Measurements from ENCODE around the gene SCAF11.

The SCAF11 gene

DNA sequence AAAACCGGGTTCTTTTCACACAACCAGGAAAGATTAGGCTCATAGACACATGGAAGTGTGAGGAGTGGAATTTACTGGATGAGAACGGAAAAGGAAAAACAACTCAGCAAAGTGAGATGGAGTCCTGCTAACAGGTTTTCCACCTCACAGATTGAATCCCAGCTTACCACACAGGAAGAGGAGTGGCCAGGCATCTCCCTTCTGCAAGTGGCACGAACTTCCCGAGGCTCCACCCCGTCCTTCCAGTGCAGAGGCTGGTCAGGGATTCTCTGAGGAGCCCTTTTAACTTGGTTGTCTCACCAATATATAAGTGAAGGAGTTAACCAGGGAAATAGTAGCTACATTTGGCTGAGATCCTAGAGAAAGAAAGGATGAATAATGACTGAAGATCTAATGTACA is 102.8 kb downstream of the SCAF11 start:
- TF ChIP-seq, protein P1, sequence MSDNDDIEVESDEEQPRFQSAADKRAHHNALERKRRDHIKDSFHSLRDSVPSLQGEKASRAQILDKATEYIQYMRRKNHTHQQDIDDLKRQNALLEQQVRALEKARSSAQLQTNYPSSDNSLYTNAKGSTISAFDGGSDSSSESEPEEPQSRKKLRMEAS (IDR thresholded peaks at IDR 0.05; ENCODE audit: low read depth, low read length), result no peak
- TF ChIP-seq, protein P2, sequence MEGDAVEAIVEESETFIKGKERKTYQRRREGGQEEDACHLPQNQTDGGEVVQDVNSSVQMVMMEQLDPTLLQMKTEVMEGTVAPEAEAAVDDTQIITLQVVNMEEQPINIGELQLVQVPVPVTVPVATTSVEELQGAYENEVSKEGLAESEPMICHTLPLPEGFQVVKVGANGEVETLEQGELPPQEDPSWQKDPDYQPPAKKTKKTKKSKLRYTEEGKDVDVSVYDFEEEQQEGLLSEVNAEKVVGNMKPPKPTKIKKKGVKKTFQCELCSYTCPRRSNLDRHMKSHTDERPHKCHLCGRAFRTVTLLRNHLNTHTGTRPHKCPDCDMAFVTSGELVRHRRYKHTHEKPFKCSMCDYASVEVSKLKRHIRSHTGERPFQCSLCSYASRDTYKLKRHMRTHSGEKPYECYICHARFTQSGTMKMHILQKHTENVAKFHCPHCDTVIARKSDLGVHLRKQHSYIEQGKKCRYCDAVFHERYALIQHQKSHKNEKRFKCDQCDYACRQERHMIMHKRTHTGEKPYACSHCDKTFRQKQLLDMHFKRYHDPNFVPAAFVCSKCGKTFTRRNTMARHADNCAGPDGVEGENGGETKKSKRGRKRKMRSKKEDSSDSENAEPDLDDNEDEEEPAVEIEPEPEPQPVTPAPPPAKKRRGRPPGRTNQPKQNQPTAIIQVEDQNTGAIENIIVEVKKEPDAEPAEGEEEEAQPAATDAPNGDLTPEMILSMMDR (IDR thresholded peaks at IDR 0.05; ENCODE audit: low read depth, low read length), result no peak
- TF ChIP-seq MYC (IDR thresholded peaks at IDR 0.05; ENCODE audit: low read depth, low read length) (no peak), POLR2A (IDR thresholded peaks at IDR 0.05; ENCODE audit: extremely low read depth, insufficient read length) (no peak)
- H3K4me3 ChIP-seq (ENCODE audit: low read depth, low read length), result no peak overlapping the region
- no peak for DNase-seq (ENCODE audit: low read depth)

DNA sequence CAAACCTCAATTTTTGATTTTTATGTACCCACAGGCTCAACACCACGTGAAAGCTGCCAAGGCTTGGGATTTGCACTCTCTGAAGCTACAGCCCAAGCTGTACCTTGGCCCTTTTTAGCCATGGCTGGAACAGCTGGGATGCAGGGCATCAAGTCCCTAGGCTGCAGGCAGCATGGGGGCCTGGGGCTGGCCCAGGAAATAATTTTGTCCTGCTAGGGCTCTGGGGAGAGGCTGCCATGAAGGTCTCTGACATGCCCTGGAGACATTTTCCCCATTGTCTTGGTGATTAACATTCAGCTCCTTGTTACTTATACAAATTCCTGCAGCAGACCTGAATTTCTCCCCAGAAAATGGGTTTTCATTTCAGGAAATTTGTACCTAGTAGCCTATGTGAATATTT is 103.7 kb downstream of the SCAF11 start:
- H3K4me3 ChIP-seq (ENCODE audit: low read depth, low read length), result no peak overlapping the region
- DNase-seq (ENCODE audit: low read depth), result no peak
- TF ChIP-seq POLR2A (IDR thresholded peaks at IDR 0.05; ENCODE audit: extremely low read depth, insufficient read length), result no peak
- TF ChIP-seq MYC (IDR thresholded peaks at IDR 0.05; ENCODE audit: low read depth, low read length), result no peak
- TF ChIP-seq, protein P1 (IDR thresholded peaks at IDR 0.05; ENCODE audit: low read depth, low read length), result no peak
- TF ChIP-seq, protein P2 (IDR thresholded peaks at IDR 0.05; ENCODE audit: low read depth, low read length), result no peak

DNA sequence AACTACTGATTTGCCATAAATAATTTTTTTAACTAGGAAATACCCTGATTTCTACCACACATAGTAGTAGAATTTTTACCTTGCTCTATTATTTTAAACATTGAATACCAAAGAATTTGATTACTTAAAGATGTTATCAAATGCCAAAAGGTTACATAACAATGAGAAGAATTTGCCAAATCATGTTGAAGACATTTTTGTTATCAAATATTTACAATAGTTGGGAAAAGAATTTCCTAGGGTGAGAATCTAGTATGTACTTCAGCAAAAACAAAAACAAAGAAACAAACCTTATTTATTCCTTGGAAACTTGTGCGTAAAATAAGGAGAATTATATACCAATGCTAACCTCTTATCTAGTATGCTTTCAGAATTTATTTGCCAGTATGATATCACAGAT is 107.2 kb downstream of the SCAF11 start:
- TF ChIP-seq MYC (IDR thresholded peaks at IDR 0.05; ENCODE audit: low read depth, low read length), result no peak
- TF ChIP-seq, protein P1 (IDR thresholded peaks at IDR 0.05; ENCODE audit: low read depth, low read length), result no peak
- TF ChIP-seq, protein P2 (IDR thresholded peaks at IDR 0.05; ENCODE audit: low read depth, low read length), result no peak
- TF ChIP-seq POLR2A (IDR thresholded peaks at IDR 0.05; ENCODE audit: extremely low read depth, insufficient read length), result no peak

DNA sequence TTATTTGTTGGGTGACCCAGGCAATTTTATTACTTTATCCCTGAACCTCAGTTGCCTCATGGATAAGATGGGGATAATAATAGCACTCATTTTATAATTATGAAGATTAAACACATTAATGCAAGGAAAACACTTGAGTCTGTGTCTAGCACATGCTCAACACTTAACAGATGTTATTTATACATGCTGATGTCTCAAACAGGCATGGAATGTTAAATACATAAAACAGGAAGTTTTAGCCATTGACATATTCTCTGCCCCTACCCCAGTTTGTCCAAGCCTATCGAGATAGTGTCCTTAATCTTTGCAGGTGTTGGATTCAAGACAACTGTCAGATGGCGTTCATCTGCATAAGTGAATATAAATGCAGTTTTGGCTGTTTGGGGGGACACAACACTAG is 109.8 kb downstream of the SCAF11 start:
- no peak for TF ChIP-seq MYC (IDR thresholded peaks at IDR 0.05; ENCODE audit: low read depth, low read length)
- no peak for TF ChIP-seq POLR2A (IDR thresholded peaks at IDR 0.05; ENCODE audit: extremely low read depth, insufficient read length)
- TF ChIP-seq, protein P1 (IDR thresholded peaks at IDR 0.05; ENCODE audit: low read depth, low read length), result no peak
- TF ChIP-seq, protein P2 (IDR thresholded peaks at IDR 0.05; ENCODE audit: low read depth, low read length), result no peak
- H3K4me3 ChIP-seq (ENCODE audit: low read depth, low read length), result no peak overlapping the region
- DNase-seq (ENCODE audit: low read depth), result no peak

More for the DNA sequence above, 107.2 kb downstream of the SCAF11 start:
- H3K4me3 ChIP-seq (ENCODE audit: low read depth, low read length), result no peak overlapping the region
- DNase-seq (ENCODE audit: low read depth), result no peak

DNA sequence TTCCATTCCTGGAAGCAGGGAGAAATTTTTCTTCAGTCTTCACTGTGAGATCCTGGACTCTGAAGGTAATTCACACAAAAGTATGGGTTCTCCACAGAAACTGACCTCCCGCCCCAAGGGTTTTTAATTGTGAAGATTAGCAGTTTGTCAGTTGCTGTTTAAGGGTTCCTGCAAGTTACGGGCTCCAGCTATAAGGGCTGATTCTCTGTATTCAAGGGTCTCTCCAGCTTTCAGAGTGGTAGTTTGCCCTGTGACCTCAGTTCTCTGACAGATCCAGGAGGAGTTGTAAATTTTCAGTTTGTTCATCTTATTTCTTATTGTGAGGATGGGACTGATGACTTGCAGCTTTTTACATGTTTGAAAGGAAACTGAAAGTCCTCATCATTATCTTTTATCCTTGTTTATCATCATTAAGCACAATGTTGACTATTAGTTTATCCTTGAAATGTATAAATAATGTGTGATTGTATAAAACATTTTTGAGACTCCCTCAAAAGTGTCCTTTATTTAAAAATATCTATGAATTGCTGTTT is 110.9 kb downstream of the SCAF11 start:
- no peak overlapping the region for H3K4me3 ChIP-seq (ENCODE audit: low read depth, low read length)
- DNase-seq (ENCODE audit: low read depth), result no peak
- TF ChIP-seq, protein P1 (IDR thresholded peaks at IDR 0.05; ENCODE audit: low read depth, low read length), result no peak
- no peak for TF ChIP-seq POLR2A (IDR thresholded peaks at IDR 0.05; ENCODE audit: extremely low read depth, insufficient read length)
- TF ChIP-seq MYC (IDR thresholded peaks at IDR 0.05; ENCODE audit: low read depth, low read length), result no peak
- TF ChIP-seq, protein P2 (IDR thresholded peaks at IDR 0.05; ENCODE audit: low read depth, low read length), result no peak

Measured in NB4 (cell line).